Endothelial cell of umbilical vein (primary cell): ENCODE data around the gene KLC4. TPM values are rescaled to one million over a fixed set of nuclear protein-coding genes. Genes with fewer than 3 reads are reported as not detected.

Experiments
- BruUV-seq: library from RNA; stranded (reverse); fragments of 400-500 nt; replicated peaks from 2 replicates; lab custom pipeline; 2021; lab: Mats Ljungman, UMichigan
- CTCF ChIA-PET: fragments of 300-600, 350-600 bp; sonication (Branson Sonifier 250); formaldehyde crosslinking; loops from one replicate; lab custom pipeline; 2021; ENCODE audit warnings: antibody characterized with exemption, inconsistent platforms; lab: Charles Lee
- POLR2A ChIA-PET: fragments of 300-600, 350-600 bp; sonication (Branson Sonifier 250); formaldehyde crosslinking; loops from one replicate; lab custom pipeline; 2021; ENCODE audit warnings: antibody characterized with exemption, inconsistent platforms; lab: Charles Lee
- DNase-seq: peaks from one replicate; pipeline ENCODE4 v3.0.0-alpha.2; 2011; ENCODE audit warnings: low read depth, low spot score
- FAIRE-seq: peaks from 2 replicates; lab custom pipeline; 2011; peaks lifted over from hg19 to GRCh38; lab: Jason Lieb, UNC
- H2AFZ ChIP-seq: 2 replicates; pipeline ENCODE4 v1.6.0; 2012; ENCODE audit warnings: low read depth, low read length, control low read depth, inconsistent platforms
- H3K27ac ChIP-seq: 2 replicates; pipeline ENCODE4 v1.5.1; 2011; ENCODE audit warnings: low read depth, mild to moderate bottlenecking, control low read depth, low read length, moderate library complexity; ENCODE audit not compliant: insufficient read depth
- H3K27me3 ChIP-seq, 2 experiments: 2 replicates each; pipeline versions ENCODE4 v1.6.0 to v1.6.1; 2011; ENCODE audit warnings: low read length in 2 of 2, mixed read lengths in 1 of 2; ENCODE audit not compliant: control insufficient read depth in 2 of 2, insufficient read depth in 2 of 2
- H3K36me3 ChIP-seq, 2 experiments: 2 replicates in 1 of 2; 3 replicates in 1 of 2; pipeline ENCODE4 v1.5.1; 2011; ENCODE audit warnings: low read length in 2 of 2, mild to moderate bottlenecking in 1 of 2, moderate library complexity in 1 of 2; ENCODE audit not compliant: control insufficient read depth in 2 of 2, insufficient read depth in 2 of 2; ENCODE audit errors: extremely low read depth in 1 of 2
- H3K4me1 ChIP-seq: 3 replicates; pipeline ENCODE4 v1.5.1; 2011; ENCODE audit warnings: mild to moderate bottlenecking, low read length; ENCODE audit not compliant: control insufficient read depth, insufficient read depth; ENCODE audit errors: extremely low read depth
- H3K4me2 ChIP-seq: 2 replicates; pipeline ENCODE4 v1.6.1; 2011; ENCODE audit warnings: low read length, control low read depth, mixed read lengths; ENCODE audit not compliant: insufficient read depth
- H3K4me3 ChIP-seq, 3 experiments: fragments of 200-600 bp in 1 of 3; sonication (generic), shearing (Covaris generic) in 1 of 3; replicated peaks in 1 of 3; 2 replicates each; pipeline ENCODE4 v1.5.1; 2011 to 2016; ENCODE audit warnings: control low read depth in 3 of 3, low read length in 3 of 3, mild to moderate bottlenecking in 2 of 3, inconsistent platforms in 1 of 3, low read depth in 1 of 3, moderate library complexity in 1 of 3; ENCODE audit not compliant: insufficient read depth in 1 of 3
- H3K79me2 ChIP-seq: 2 replicates; pipeline ENCODE4 v1.6.0; 2012; ENCODE audit warnings: low read length, inconsistent platforms; ENCODE audit not compliant: control insufficient read depth, insufficient read depth
- H3K9ac ChIP-seq: replicated peaks from 2 replicates; pipeline ENCODE3; 2011; ENCODE audit warnings: low read length, control low read depth; ENCODE audit not compliant: insufficient read depth; ENCODE audit errors: extremely low read depth
- H3K9me1 ChIP-seq: replicated peaks from 3 replicates; pipeline ENCODE4 v1.6.0; 2011; ENCODE audit warnings: mild to moderate bottlenecking, low read length; ENCODE audit not compliant: control insufficient read depth, insufficient read depth; ENCODE audit errors: extremely low read depth
- H3K9me3 ChIP-seq: replicated peaks from 2 replicates; pipeline ENCODE4 v1.5.1; 2012; ENCODE audit warnings: low read length, inconsistent platforms; ENCODE audit not compliant: control insufficient read depth, insufficient read depth
- H4K20me1 ChIP-seq: replicated peaks from 2 replicates; pipeline ENCODE3; 2011; ENCODE audit warnings: mild to moderate bottlenecking, low read length; ENCODE audit not compliant: control insufficient read depth, insufficient read depth; ENCODE audit errors: extremely low read depth
- CTCF ChIP-seq, 2 donors: IDR thresholded peaks; 1 replicate in 1 of 2; 2 replicates in 1 of 2; pipeline ENCODE4 v1.5.1; 2011; ENCODE audit warnings: low read length in 2 of 2, mild to moderate bottlenecking in 2 of 2, moderate library complexity in 2 of 2, control low read depth in 1 of 2, inconsistent platforms in 1 of 2, low read depth in 1 of 2; ENCODE audit not compliant: insufficient read depth in 1 of 2; ENCODE audit errors: extremely low read depth in 1 of 2
- EZH2 ChIP-seq: IDR thresholded peaks from 2 replicates; pipeline ENCODE4 v1.6.1; 2012; ENCODE audit warnings: borderline replicate concordance, low read depth, mild to moderate bottlenecking, moderate library complexity, low read length, inconsistent platforms; ENCODE audit not compliant: severe bottlenecking
- FOS ChIP-seq: IDR thresholded peaks from 2 replicates; pipeline ENCODE4 v1.6.1; 2011; ENCODE audit warnings: mild to moderate bottlenecking, low read length, moderate library complexity, borderline replicate concordance; ENCODE audit not compliant: insufficient read depth
- GATA2 ChIP-seq: IDR thresholded peaks from 2 replicates; pipeline ENCODE4 v1.7.0; 2011; ENCODE audit warnings: low read depth, mild to moderate bottlenecking, moderate library complexity, mixed read lengths, low read length; ENCODE audit not compliant: insufficient read length, insufficient read depth
- JUN ChIP-seq: IDR thresholded peaks from 2 replicates; pipeline ENCODE4 v1.6.1; 2011; ENCODE audit warnings: borderline replicate concordance, low read depth; ENCODE audit not compliant: insufficient read length, insufficient read depth
- MYC ChIP-seq: IDR thresholded peaks from one replicate; pipeline ENCODE4 v1.6.1; 2011; ENCODE audit warnings: mild to moderate bottlenecking, low read depth, low read length
- POLR2A ChIP-seq: IDR thresholded peaks from 2 replicates; pipeline ENCODE4 v1.6.1; 2012; ENCODE audit warnings: low read depth, mild to moderate bottlenecking, control low read depth, low read length
- POLR2AphosphoS5 ChIP-seq: IDR thresholded peaks from 2 replicates; pipeline ENCODE4 v1.6.1; 2012; ENCODE audit warnings: low read depth, mild to moderate bottlenecking, control low read depth, low read length, moderate library complexity; ENCODE audit not compliant: insufficient read depth
- dilution Hi-C: fragments of 300-500 bp; cut with MboI; formaldehyde crosslinking; loops from one replicate; pipeline ENCODE4 v1.15.0; 2019; ENCODE audit warnings: low sequenced_read_pairs; ENCODE audit not compliant: extremely low pct_ligation_motif_present
- intact Hi-C: fragments of 100-400 bp; cut with micrococcal nuclease; formaldehyde crosslinking; loops from one replicate; pipeline ENCODE4 v1.10.0; 2022
- polyA plus RNA-seq, 4 experiments: library from polyadenylated mRNA; depleted of rRNA in 3 of 4; stranded (reverse) in 3 of 4; unstranded in 1 of 4; fragments of >200 nt; gene quantifications; 2 replicates each; pipeline versions ENCODE4 v1.2.1 to v1.2.3, GENCODE V29; 2011 to 2012; ENCODE audit warnings: missing spikeins in 1 of 4
- total RNA-seq: library from RNA; stranded (reverse); gene quantifications from 2 replicates; pipeline ENCODE4 v1.2.3, GENCODE V29; 2021
- TF ChIP-seq, protein P1 (sequence below): IDR thresholded peaks from 2 replicates; pipeline ENCODE4 v1.6.1; 2011; ENCODE audit not compliant: insufficient read depth, insufficient read length

Gene KLC4
- total and polyA plus RNA-seq, 2 donors (not counting 3 experiments of a cell fraction or from before 2014, with no cell fraction given), result 17.7 to 26.8 TPM

DNA sequence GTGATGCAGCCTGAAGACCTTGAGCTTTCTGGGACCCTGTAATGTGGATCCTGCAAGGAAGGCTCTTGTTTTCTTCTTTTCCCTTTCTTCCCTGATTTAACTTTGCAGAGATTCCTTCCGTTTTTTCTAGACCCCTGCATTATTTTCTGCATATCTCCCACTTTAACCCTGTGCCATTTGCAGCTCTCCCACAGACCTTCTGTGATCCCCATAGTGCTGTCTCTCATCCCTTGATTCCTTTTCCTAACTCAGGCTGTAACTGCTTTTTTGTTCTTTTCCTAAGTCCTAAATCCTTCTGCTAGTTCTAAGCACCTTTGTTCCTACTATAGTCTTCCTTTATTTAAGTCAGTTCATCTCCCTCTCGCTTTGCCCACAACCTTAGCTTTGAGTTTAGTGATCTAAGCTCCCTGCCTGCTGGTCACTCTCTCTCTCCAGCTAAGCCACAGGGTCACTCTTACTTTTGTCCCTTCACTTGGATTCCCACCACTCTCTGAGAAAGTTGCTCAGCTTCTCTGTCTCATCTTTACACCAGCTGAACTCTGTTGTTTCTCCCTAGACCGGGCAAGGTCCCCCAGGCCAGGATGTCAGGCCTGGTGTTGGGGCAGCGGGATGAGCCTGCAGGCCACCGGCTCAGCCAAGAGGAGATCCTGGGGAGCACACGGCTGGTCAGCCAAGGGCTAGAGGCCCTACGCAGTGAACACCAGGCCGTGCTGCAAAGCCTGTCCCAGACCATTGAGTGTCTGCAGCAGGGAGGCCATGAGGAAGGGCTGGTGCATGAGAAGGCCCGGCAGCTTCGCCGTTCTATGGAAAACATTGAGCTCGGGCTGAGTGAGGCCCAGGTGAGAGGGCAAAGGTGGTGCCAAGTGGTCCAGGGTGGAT is 1.6 kb downstream of the KLC4 start:
- no peak overlapping the region for H3K27ac ChIP-seq
- ChIA-PET POLR2A (no interaction called here), CTCF (interaction anchor here (1.0 to 1.8 kb wide), 3 partner anchors 69 to 109 kb away, joined by 3 to 7 read pairs (median 4); no protein-coding TSS in a partner anchor)

DNA sequence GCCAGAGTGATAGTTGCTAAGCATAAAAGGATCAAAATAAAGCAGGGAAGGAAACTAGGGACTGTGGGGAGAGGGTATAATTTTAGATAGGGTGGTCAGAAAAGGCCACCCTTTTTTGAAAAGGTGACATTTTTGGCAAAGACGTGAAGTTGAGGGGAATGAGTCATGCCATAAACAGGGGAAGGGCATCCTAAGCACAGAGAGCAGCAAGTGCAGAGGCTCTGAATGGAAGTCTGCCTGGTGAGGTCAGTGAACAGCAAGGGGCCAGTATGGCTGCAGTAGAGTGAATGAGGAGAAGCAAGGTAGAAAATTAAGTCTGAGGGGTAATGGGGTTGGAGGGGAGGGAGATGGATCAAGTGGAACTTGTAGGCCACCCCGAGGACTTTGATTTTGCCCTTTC is 2.4 kb downstream of the KLC4 start:
- FAIRE-seq (no peak), DNase-seq (no peak)
- H3K4me3 ChIP-seq, result no peak overlapping the region
- H3K9me1 ChIP-seq, result no peaks in the 10 kb centered on the region
- no TSS peak for BruUV-seq
- dilution Hi-C loops (no loop called here), intact Hi-C loops (no loop called here)
- no peaks in the 10 kb centered on the region for H3K27me3 ChIP-seq
- no peak for TF ChIP-seq JUN
- TF ChIP-seq, protein P1, sequence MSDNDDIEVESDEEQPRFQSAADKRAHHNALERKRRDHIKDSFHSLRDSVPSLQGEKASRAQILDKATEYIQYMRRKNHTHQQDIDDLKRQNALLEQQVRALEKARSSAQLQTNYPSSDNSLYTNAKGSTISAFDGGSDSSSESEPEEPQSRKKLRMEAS, result no peak
- no peak for TF ChIP-seq FOS
- no peak for TF ChIP-seq GATA2
- TF ChIP-seq POLR2AphosphoS5, result no peak
- TF ChIP-seq POLR2A, result no peak
- TF ChIP-seq MYC, result no peak
- no peak for TF ChIP-seq CTCF (IDR thresholded peaks at IDR 0.05; ENCODE audit: extremely low read depth in 1 of 2, insufficient read depth in 1 of 2, low read depth in 1 of 2, low read length in 2 of 2)
- no peak for TF ChIP-seq EZH2
- H3K4me2 ChIP-seq, result no peak overlapping the region
- no peaks in the 10 kb centered on the region for H3K9me3 ChIP-seq
- ChIA-PET CTCF (interaction anchor here (1.8 kb wide), 1 partner anchor 82 kb away, joined by 7 read pairs; no protein-coding TSS in a partner anchor), POLR2A (no interaction called here)
- no peak overlapping the region for H2AFZ ChIP-seq
- H3K9ac ChIP-seq, result no peak overlapping the region
- peaks cover 0 to 4% of the 10 kb centered on the region in 2 experiments for H3K36me3 ChIP-seq
- H3K4me1 ChIP-seq, result peaks cover 15% of the 10 kb centered on the region
- peaks cover 12% of the 10 kb centered on the region for H3K79me2 ChIP-seq
- H3K27ac ChIP-seq, result no peak overlapping the region
- H4K20me1 ChIP-seq, result no peaks in the 10 kb centered on the region

More for the DNA sequence above, 1.6 kb downstream of the KLC4 start:
- H3K36me3 ChIP-seq, result peaks cover 0 to 4% of the 10 kb centered on the region in 2 experiments
- no peaks in the 10 kb centered on the region for H3K9me3 ChIP-seq
- intact Hi-C loops (no loop called here), dilution Hi-C loops (no loop called here)
- TF ChIP-seq JUN, result no peak
- no peak for TF ChIP-seq MYC
- no peak for TF ChIP-seq POLR2A
- TF ChIP-seq, protein P1, result no peak
- no peak for TF ChIP-seq EZH2
- no peak for TF ChIP-seq GATA2
- TF ChIP-seq POLR2AphosphoS5, result no peak
- H3K4me3 ChIP-seq, result no peak overlapping the region
- no TSS peak for BruUV-seq
- no peak for FAIRE-seq
- no peak overlapping the region for H3K4me2 ChIP-seq
- H3K4me1 ChIP-seq, result peaks cover 15% of the 10 kb centered on the region
- H3K9me1 ChIP-seq, result no peaks in the 10 kb centered on the region
- no peak for DNase-seq
- H3K79me2 ChIP-seq, result peaks cover 12% of the 10 kb centered on the region
- no peaks in the 10 kb centered on the region for H4K20me1 ChIP-seq
- no peaks in the 10 kb centered on the region for H3K27me3 ChIP-seq
- H3K9ac ChIP-seq, result no peak overlapping the region
- no peak overlapping the region for H2AFZ ChIP-seq
